HepG2 (cell line): ENCODE results near the gene TRAP1. TPM values are rescaled to one million over a fixed set of nuclear protein-coding genes. Genes with fewer than 3 reads are reported as not detected.

Experiments
- ATAC-seq: fragments of 200-7000 bp; cut with Tn5 transposase; 3 replicates; pipeline ENCODE4 v1.9.1; 2020; ENCODE audit warnings: mild to moderate bottlenecking, moderate library complexity
- BruUV-seq: library from RNA; stranded (reverse); fragments of 400-500 nt; replicated peaks from 2 replicates; lab custom pipeline; 2021; lab: Mats Ljungman, UMichigan
- CTCF ChIA-PET: fragments of 300-600 bp; formaldehyde crosslinking; extraction: SDS; loops from one replicate; lab custom pipeline; 2021; ENCODE audit warnings: low total read pairs, inconsistent platforms, low intra/inter-chr PET ratio; lab: Yijun Ruan, JAX
- POLR2A ChIA-PET: fragments of 350-600 bp; sonication (Branson Sonifier 250); formaldehyde crosslinking; loops from one replicate; lab custom pipeline; 2020; ENCODE audit warnings: antibody characterized with exemption, inconsistent platforms; lab: Yijun Ruan, JAX
- DNase-seq: peaks from one replicate; pipeline ENCODE4 v3.0.0-alpha.2; 2015; ENCODE audit warnings: low spot score
- FAIRE-seq: peaks from 3 replicates; lab custom pipeline; 2011; peaks lifted over from hg19 to GRCh38; lab: Jason Lieb, UNC
- H2AFZ ChIP-seq: one replicate; pipeline ENCODE4 v1.6.1; 2011; ENCODE audit warnings: low read length, inconsistent platforms
- H3K27ac ChIP-seq: fragments of 300-600 bp; 3 replicates; pipeline ENCODE4 v1.8.0; 2011; ENCODE audit warnings: mixed run types, mild to moderate bottlenecking, mixed read lengths, low read length, inconsistent platforms; ENCODE audit not compliant: insufficient read depth; ENCODE audit errors: extremely low read length
- H3K27me3 ChIP-seq, 2 experiments: fragments of 200-600 bp in 1 of 2; 2 replicates in 1 of 2; 3 replicates in 1 of 2; pipeline versions ENCODE4 v1.6.0 to v1.8.0; 2011; ENCODE audit warnings: low read length in 2 of 2, mild to moderate bottlenecking in 2 of 2, moderate library complexity in 2 of 2, inconsistent platforms in 1 of 2; ENCODE audit not compliant: insufficient read depth in 2 of 2, control insufficient read depth in 1 of 2
- H3K36me3 ChIP-seq, 2 experiments: fragments of 200-600 bp in 1 of 2; replicated peaks in 1 of 2; 2 replicates in 1 of 2; 3 replicates in 1 of 2; pipeline versions ENCODE4 v1.5.1 to v1.8.0; 2011; ENCODE audit warnings: low read length in 2 of 2, inconsistent platforms in 1 of 2; ENCODE audit not compliant: insufficient read depth in 2 of 2, control insufficient read depth in 1 of 2
- H3K4me1 ChIP-seq: 2 replicates; pipeline ENCODE4 v1.5.1; 2012; ENCODE audit warnings: low read length, inconsistent platforms; ENCODE audit not compliant: insufficient read depth
- H3K4me2 ChIP-seq: 2 replicates; pipeline ENCODE4 v1.6.0; 2011; ENCODE audit warnings: low read depth, low read length, inconsistent platforms
- H3K4me3 ChIP-seq, 3 experiments: fragments of 200-600 bp in 1 of 3; sonication (generic), shearing (Covaris generic) in 1 of 3; replicated peaks in 1 of 3; 2 replicates each; pipeline ENCODE4 v1.5.1; 2011 to 2016; ENCODE audit warnings: low read length in 3 of 3, inconsistent platforms in 2 of 3, low read depth in 2 of 3, mild to moderate bottlenecking in 2 of 3, control low read depth in 1 of 3, mixed read lengths in 1 of 3; ENCODE audit not compliant: insufficient read depth in 1 of 3
- H3K79me2 ChIP-seq: one replicate; pipeline ENCODE4 v1.6.1; 2011; ENCODE audit warnings: low read length, inconsistent platforms; ENCODE audit not compliant: insufficient read depth
- H3K9ac ChIP-seq: 2 replicates; pipeline ENCODE4 v1.6.0; 2011; ENCODE audit warnings: mild to moderate bottlenecking, low read depth, low read length, inconsistent platforms; ENCODE audit not compliant: insufficient read depth
- H3K9me3 ChIP-seq: 2 replicates; pipeline ENCODE4 v1.5.1; 2012; ENCODE audit warnings: mild to moderate bottlenecking, low read length
- H4K20me1 ChIP-seq: 2 replicates; pipeline ENCODE4 v1.6.0; 2011; ENCODE audit warnings: inconsistent platforms, mild to moderate bottlenecking, low read length, moderate library complexity; ENCODE audit not compliant: insufficient read depth
- EHMT2 ChIP-seq: fragments of 200-600 bp; sonication (generic); IDR thresholded peaks from 2 replicates; pipeline ENCODE4 v1.7.0; 2017; ENCODE audit warnings: antibody characterized with exemption, low read depth, low read length, borderline replicate concordance
- FOXO1 ChIP-seq: sonication (generic); formaldehyde crosslinking; IDR thresholded peaks from 2 replicates; pipeline ENCODE4 v1.4.0; 2020; ENCODE audit warnings: missing genetic modification reagents
- KDM2A ChIP-seq: sonication (generic); formaldehyde crosslinking; IDR thresholded peaks from 2 replicates; pipeline ENCODE4 v1.4.0; 2020; ENCODE audit warnings: low read depth, missing genetic modification reagents, borderline replicate concordance
- MLLT10 ChIP-seq: sonication (generic); formaldehyde crosslinking; IDR thresholded peaks from 2 replicates; pipeline ENCODE4 v1.4.0; 2020; ENCODE audit warnings: missing genetic modification reagents
- MTA1 ChIP-seq: sonication (generic); formaldehyde crosslinking; IDR thresholded peaks from 2 replicates; pipeline ENCODE4 v1.4.0; 2020; ENCODE audit warnings: missing genetic modification reagents, mild to moderate bottlenecking, borderline replicate concordance
- NFRKB ChIP-seq: fragments of 450-650 bp; IDR thresholded peaks from 2 replicates; pipeline ENCODE4 v1.6.1; 2017
- NFYC ChIP-seq: IDR thresholded peaks from 2 replicates; pipeline ENCODE4 v1.6.1; 2016; ENCODE audit warnings: missing genetic modification reagents, missing compliant biosample characterization
- ZNF333 ChIP-seq: sonication (generic); formaldehyde crosslinking; IDR thresholded peaks from 2 replicates; pipeline ENCODE4 v1.4.0; 2020; ENCODE audit warnings: mild to moderate bottlenecking, missing genetic modification reagents, borderline replicate concordance
- ZNF670 ChIP-seq: sonication (generic); formaldehyde crosslinking; IDR thresholded peaks from 2 replicates; pipeline ENCODE4 v1.8.0; 2022; ENCODE audit warnings: mild to moderate bottlenecking, missing genetic modification reagents, borderline replicate concordance
- WGBS: methylation state at CpG from one replicate; pipeline ENCODE4 v1.1.6; 2017; ENCODE audit warnings: low lambda C conversion rate; 5-methylcytosine and 5-hydroxymethylcytosine counted together
- in situ Hi-C: cut with HindIII; loops from 2 replicates; pipeline ENCODE4 v1.10.0; 2017; ENCODE audit warnings: low pct_unique_long_range_greater_than_20kb; ENCODE audit not compliant: extremely low pct_ligation_motif_present
- intact Hi-C: fragments of 100-400 bp; cut with micrococcal nuclease; formaldehyde crosslinking; loops from one replicate; pipeline ENCODE4 v1.10.0; 2022; ENCODE audit not compliant: unreplicated experiment
- polyA plus RNA-seq, 8 experiments: library from polyadenylated mRNA; depleted of rRNA in 3 of 8; stranded (reverse) in 7 of 8; unstranded in 1 of 8; fragments of >200 nt; fragmentation: Illumina TruSeq in 4 of 8; extraction: Trizol in 4 of 8; gene quantifications; 2 replicates each; pipeline versions ENCODE4 v1.2.1 to v1.2.3, GENCODE V29; 2011 to 2016; ENCODE audit warnings: low read depth in 4 of 8, missing spikeins in 1 of 8, mixed read lengths in 1 of 8; ENCODE audit not compliant: insufficient read depth in 1 of 8
- total RNA-seq, 5 experiments: library from RNA; depleted of rRNA; stranded (reverse); fragments of >200 nt; fragmentation: Illumina TruSeq; extraction: Trizol; gene quantifications; 2 replicates each; pipeline ENCODE4 v1.2.3, GENCODE V29; 2016; ENCODE audit warnings: low read depth in 1 of 5
- TF ChIP-seq, protein P1 (sequence below): sonication (generic); formaldehyde crosslinking; IDR thresholded peaks from 2 replicates; pipeline ENCODE4 v1.9.0; 2022; ENCODE audit warnings: missing genetic modification reagents, mild to moderate bottlenecking, borderline replicate concordance

Gene TRAP1
- total and polyA plus RNA-seq, 2 of the 13 experiments (the other 11 are each of a cell fraction or from before 2014, with no cell fraction given), result 127 to 240 TPM

DNA sequence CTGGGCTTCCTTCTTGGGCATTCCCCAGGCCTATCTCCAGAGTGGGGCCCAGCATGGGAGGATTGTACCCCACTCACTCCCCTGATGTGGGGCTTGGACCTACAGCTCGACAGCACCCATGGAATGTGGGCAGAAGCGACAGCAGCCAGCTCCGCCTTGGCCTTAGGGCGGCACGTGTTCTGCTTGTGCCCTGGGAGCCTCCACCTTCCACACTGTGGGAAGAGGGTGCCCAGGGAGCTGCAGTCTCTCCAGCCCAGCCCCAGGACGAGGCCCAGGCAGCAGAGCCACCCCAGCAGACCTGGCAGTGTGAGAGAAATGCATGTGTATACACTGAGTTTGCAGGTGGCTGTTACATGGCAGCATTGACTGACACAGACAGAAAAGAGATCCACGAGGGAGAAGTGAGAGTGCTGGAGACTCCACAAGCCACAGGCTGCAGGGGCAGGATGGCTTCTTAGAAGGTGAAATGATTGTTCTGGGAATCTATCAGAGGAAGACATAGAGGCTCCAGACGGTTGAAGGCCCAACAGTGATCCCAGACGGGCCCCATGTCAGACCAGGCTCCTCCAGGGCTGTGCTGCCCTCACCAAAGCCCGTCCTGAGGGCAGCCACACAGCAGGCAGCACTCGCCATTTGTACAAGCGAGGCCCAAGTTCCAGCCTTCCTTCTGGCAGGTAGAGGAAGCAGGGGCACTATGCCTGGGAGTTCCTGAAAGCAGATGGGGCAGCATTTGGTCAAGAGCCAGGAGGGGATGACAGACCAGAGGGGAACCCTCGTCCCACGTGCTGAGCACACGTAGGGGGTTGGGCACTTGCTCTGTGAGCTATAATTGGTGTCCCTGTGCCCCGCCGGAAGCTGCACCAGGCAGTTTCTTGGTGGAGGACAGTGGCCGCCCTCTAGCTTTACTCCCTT lies 65.6 kb downstream of the TRAP1 start:
- Histone ChIP-seq H3K36me3 (peaks cover 2 to 6% of the 10 kb centered on the region in 2 experiments; a peak in 4 of 5 replicates), H3K27ac (peak overlapping the region; percentile 40), H3K4me2 (no peak overlapping the region), H3K79me2 (no peaks in the 10 kb centered on the region), H3K9me3 (no peaks in the 10 kb centered on the region), H3K4me3 (no peak overlapping the region), H3K4me1 (peaks cover 50% of the 10 kb centered on the region), H4K20me1 (no peaks in the 10 kb centered on the region), H2AFZ (no peak overlapping the region), H3K27me3 (no peaks in the 10 kb centered on the region), H3K9ac (no peak overlapping the region)
- no peak for ATAC-seq
- WGBS, result 77% methylated on average over 12 of the region's 18 CpGs
- ChIA-PET CTCF (no interaction called here), POLR2A (no interaction called here)
- no peak for FAIRE-seq
- in situ Hi-C loops (no loop called here), intact Hi-C loops (no loop called here)
- no TSS peak for BruUV-seq
- no peak for DNase-seq
- no peak for TF ChIP-seq ZNF333
- no peak for TF ChIP-seq FOXO1 (CRISPR knock-in tag)
- no peak for TF ChIP-seq NFRKB
- 0 out of 2 replicates have a peak, but pooled peaks have one; percentile 2 for TF ChIP-seq ZNF670 (CRISPR knock-in tag)
- TF ChIP-seq MLLT10 (CRISPR knock-in tag), result no peak
- TF ChIP-seq KDM2A (CRISPR knock-in tag), result no peak
- 0 out of 2 replicates have a peak, but pooled peaks have one; percentile 18 for TF ChIP-seq MTA1 (CRISPR knock-in tag)
- TF ChIP-seq, protein P1, sequence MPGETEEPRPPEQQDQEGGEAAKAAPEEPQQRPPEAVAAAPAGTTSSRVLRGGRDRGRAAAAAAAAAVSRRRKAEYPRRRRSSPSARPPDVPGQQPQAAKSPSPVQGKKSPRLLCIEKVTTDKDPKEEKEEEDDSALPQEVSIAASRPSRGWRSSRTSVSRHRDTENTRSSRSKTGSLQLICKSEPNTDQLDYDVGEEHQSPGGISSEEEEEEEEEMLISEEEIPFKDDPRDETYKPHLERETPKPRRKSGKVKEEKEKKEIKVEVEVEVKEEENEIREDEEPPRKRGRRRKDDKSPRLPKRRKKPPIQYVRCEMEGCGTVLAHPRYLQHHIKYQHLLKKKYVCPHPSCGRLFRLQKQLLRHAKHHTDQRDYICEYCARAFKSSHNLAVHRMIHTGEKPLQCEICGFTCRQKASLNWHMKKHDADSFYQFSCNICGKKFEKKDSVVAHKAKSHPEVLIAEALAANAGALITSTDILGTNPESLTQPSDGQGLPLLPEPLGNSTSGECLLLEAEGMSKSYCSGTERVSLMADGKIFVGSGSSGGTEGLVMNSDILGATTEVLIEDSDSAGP (CRISPR knock-in tag), result 0 out of 2 replicates have a peak, but pooled peaks have one; percentile 36
- TF ChIP-seq EHMT2, result no peak
- no peak for TF ChIP-seq NFYC (CRISPR knock-in tag)
